GM19351 (cell line): ENCODE measurements around the gene HRH4.
A peak's percentile ranks its signal among the peaks of the same experiment; 100 is the strongest.

ENCODE experiments used
- ATAC-seq: cut with Tn5 transposase; IDR thresholded peaks from one replicate; pipeline ENCODE4 v1.9.1; 2021; ENCODE audit warnings: mild to moderate bottlenecking, moderate library complexity; ENCODE audit not compliant: unreplicated experiment

The HRH4 gene

DNA sequence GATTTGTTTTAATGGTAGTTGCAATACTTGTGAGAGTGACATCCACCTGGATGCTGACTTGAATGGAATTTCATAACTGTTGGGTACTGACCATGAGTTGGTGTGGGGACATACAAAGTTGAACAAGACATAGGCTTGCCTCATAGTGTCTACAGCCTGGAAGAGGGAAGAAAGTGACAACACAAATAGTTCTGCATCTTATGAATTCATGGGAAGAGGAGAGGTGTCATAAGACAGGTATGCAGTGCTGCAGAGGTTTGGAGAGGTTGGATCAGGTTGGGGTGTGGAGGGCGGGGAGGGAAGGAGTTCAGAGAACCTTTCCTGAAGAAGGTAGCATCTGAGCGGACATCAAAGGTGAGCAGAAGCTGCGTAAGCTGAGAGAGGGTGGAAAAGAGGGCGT lies 44.0 kb downstream of the HRH4 start:
- ATAC-seq, result no peak

DNA sequence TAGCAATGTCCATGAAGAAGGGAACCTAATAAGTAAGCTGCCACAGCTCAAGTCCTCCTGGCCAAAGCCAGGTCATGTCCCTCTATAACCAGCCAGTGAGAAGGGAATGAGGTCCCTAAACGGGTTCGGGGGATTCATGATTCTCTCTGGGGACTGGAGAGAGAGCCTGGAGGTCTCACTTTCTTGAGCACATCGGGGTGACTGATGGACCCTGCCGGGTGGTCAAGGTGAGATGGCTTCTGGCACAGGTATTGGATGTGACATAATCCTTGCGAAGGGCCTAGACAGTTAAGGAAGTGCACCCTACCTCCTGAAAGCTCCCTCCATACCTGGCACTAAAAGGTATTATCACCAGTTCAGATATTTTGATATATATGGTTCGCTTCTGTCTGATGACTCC lies 45.7 kb downstream of the HRH4 start:
- ATAC-seq, result no peak

DNA sequence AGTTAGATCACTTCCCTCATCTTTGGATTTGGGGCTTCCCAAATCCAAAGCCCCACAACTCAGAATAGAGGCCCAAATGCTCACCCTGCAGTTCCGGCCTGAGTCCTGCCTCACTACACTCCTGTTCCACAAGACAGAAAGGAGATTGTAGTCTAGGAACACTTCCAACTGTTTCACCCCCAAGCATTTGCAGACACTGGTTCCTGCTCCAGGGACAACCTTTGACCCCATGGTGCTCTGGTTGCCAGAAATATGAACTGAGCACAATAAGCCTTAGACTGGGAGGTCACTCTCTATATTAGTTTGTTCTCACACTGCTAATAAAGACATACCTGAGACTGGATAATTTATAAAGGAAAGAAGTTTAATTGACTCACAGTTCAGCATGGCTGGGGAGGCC lies 49.0 kb downstream of the HRH4 start:
- no peak for ATAC-seq

DNA sequence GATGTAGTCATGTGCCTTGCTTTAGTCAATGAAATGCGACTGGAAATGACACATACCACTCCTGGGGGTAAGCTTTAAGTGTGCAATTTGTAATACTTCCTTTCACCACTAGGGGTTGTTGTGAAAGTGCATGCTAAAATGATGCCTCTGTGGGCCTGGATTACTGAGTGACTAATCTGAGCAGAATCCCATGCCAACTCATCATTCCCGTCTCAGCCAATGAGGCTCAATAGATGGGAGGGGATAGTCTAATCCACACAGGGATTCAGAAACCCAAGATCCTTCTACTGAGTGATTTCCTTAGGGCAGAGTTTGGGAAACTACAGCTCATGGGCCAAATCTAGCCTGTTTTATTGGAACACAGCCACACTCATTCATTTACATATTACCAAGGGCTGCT lies 54.0 kb downstream of the HRH4 start:
- ATAC-seq, result peak; percentile 84

DNA sequence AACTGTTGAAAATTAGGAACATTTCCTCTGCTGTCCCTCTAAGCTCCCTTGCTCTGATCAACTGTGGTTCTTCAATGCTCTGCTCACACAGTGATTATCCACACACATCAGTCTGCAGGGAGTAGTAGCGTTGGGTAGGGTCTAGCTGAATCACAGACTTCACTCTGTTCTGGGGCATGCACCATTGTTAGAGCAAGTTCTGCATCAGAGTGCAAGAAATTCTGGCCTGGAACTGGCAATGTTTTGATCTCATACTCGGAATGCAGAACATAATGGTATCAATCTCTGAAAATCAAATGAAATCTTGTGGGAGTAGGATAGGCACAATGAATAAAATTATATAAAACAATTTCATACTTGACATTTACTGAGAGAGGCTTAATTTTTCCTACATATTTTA lies 55.3 kb downstream of the HRH4 start:
- no peak for ATAC-seq

DNA sequence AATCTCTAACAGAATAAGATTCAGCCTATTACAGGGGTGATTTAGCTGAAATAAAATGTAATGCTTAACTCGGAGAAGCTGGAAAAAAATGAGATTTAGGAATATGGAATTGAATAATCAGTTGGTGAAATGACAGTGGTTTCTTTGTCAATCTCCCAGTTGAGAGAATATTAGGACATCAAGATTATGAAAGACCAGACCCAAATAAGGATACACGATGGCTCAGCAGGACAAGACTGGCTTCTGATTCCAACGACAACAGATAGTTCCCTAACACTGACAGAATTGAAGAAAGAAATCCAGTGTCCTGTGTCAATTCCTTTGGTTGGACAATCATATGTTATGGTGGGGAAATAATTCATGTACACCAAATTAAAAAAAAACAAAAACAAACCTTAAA lies 55.8 kb downstream of the HRH4 start:
- no peak for ATAC-seq

DNA sequence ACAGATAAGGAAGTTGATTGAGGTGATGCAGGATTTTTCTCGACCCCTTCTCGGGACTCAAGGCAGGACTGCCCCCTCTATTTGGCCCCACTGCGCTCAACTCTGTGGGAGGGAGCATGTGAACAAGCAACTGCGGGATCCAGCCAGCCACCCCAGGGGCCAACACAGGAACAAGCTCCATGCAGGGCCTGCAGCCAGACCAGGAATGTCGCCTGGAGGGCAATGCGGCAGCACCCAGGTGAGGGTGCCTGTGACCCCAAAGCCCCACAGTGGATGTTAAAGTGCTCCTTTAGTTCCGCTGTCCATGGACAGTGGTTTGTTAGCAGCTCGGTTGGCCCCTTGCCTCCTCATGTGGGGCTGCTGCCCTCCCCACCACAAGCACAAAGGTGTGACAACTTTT lies 57.1 kb downstream of the HRH4 start:
- ATAC-seq, result no peak

DNA sequence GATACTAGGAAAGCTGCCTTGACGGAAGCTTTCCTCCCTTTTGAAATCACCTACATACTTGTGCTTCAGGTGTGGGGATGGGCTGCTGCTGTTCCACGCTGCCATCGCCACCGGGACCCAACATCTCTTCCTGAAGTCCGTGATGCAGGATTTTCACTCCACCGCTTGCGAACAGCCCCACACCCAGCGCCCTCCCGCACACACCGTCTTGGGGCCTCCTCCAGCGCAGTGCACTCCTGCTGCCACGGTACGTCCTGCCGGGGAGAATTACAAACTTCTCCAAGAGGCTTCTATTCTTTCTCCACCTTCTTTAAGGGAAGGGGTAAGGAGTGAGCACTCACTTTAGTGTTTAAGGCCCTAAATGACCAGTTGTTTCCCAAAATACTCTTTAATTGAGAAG lies 58.2 kb downstream of the HRH4 start:
- ATAC-seq, result no peak
